SHP77 treated with DMSO at 0.1 percent for 48 hours (cell line): ENCODE measurements around the gene CNTN5.

Source experiments
- DNase-seq: peaks from one replicate; lab custom pipeline; 2025; lab: John Stamatoyannopoulos, UW

CNTN5 gene

DNA sequence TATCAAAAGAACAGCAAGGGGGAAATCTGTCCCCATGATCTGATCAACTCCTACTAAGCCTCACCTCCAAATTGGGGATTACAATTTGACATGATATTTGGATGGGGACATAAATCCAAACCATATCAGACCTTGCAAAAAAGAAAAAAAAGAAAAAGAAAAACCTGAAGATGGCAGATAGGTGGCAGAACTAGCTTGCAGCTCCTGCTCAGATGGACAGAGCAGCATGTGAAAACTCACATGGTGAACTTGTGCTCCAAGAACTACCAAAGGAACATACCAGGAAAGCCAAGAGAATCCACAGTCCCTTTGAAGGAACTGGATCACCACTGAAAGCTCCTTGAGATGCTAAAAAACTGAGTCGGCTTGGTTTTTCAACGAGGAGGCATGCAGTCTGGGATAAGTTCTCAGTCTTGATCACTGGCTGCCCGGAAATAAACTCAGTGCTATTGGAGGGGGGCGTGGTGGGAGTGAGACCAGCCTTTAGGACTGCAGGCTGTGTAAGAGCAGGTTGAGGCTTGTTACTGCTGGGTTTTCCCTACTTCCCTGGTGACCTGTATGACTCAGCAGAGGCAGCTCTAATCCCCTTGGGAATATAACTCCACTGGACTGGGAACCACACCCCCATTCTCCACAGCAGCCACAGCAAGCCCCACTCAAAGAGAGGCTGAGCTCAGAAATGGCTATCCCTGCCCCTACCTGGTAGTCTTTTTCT lies 1308.0 kb downstream of the CNTN5 start:
- peak; percentile 61 for DNase-seq

DNA sequence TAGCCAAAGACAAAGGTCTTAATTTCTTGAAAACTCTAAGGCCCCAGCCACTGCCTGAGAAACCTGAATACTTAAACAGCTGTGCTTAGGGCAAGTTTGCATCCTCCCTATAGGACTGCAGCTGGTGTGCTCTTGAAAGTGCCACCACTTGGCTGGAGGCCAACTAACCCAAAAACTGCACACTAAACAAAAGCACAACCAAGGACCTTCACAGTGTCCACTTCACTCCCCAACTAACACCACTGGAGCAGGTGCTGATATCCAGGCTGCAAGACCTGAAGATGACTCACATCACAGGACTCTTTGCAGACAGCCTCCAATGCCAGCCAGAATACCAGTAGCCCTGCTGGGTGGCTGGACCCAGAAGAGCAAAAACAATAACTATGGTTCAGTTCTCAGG lies 1308.6 kb downstream of the CNTN5 start:
- DNase-seq: peak; percentile 61

DNA sequence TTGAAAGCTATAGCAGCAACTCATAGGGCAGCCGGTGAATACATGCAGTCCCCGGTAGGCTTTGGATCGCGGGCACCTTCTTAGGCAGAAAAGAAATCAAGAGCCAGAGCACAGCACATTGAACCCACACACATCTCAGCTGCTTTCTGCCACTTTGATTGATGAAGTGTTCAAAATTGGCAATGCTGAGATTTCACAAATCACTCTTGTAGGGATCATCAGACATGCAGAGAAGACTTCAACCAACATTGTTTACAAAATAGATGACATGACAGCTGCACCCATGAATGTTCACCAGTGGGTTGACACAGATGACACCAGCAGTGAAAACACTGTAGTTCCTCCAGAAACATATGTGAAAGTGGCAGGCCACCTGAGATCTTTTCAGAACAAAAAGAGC lies 1316.1 kb downstream of the CNTN5 start:
- no peak for DNase-seq

DNA sequence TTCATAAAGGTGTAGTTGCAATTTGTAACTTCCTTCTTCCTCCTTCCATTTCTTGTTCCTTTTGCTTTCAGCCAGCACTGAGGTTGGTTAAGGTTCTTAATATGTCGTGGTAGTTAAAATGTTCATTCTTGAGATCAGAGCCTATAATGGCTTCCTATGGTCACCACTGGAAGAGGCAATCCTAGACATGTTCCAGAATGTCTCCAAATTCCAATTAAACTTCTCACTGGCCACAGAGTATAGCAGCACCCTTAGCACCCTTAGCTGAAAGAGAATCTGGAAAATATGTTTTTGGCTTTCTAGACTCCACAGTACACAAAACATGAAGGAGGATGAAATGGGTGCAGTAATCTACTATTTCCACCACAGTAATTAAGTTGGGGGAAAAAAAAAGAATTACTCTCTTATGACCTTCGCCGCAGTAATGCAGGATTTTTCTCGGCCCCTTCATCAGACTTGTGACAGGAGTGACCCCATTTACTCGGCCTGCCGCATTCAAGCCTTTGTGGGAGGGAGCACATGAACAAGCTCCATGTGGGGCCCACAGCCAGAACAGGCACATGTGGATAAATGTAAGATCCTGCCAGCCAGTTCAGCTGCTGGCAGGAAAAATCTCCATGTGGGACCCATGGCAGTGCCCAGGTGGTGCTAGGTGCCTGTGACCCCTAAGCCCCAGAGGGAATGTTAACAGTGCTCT lies 1317.5 kb downstream of the CNTN5 start:
- no peak for DNase-seq

DNA sequence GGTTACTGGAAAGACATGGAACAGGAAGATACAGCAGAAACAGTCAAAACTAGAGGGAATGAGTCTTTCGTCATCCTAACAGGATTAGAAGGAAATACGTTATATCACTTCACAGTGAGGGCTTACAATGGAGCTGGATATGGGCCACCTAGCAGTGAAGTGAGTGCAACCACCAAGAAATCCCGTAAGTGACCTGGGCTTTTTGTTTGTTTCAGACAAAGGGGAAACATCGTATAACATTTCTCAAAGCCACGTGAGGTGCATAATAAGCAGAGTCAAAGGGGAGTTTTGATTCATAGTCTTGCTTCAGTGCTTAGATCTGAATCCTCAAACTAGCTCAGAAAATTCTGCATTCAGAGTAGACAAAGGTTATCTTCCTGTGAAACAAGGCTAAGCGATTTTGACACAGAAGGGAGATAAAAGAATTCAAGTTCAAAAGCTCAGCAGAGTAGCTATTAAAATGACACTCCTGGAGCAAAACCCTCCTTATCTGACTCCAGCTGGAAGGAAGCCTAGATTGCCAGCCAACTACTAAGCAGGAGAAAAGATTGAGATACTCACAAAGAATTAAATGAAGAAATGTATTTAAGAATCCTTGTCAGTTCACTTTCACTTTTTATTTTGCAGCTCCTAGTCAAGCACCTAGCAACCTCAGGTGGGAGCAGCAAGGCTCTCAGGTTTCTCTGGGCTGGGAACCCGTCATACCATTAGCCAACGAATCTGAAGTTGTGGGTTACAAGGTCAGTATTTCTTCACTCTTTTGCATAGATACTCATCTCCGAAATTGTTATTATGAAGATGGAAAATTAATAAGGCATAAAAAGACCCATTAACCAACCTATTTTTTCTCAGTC lies 1319.9 kb downstream of the CNTN5 start:
- no peak for DNase-seq

DNA sequence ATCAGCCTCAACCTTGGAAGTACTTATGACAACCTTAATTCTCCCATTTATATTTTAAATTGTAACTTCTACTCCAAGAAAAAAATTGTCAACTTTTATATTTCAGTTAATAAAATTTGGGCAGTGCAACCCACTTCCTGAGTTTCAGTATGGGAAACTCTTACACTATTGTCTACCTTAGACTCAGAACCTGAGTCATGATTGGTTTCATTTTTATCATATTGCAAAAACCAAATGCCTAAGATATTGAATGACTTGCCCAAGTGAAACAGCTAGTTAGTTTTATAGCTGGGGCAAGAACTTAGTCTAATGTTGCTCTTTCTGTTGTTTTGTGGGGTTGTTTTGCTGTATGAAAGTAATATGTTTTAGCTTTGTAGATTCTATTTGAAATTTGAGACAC lies 1332.3 kb downstream of the CNTN5 start:
- no peak for DNase-seq

DNA sequence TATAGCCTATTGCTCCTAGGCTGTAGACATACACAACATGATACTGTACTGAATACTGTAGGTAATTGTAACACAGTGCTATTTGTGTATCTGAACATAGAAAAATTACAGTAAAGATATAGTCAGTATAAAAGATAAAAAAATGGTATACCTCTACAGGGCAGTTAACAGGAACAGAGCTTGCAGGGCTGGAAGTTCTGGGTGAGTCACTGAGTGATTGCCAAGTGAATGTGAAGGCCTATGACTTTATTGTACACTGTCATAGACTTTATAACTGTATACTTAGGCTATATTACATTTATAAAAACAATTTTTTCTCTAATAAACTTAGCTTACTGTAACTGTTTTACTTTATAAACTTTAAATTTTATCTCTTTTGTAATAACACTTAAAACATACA lies 1334.0 kb downstream of the CNTN5 start:
- no peak for DNase-seq

DNA sequence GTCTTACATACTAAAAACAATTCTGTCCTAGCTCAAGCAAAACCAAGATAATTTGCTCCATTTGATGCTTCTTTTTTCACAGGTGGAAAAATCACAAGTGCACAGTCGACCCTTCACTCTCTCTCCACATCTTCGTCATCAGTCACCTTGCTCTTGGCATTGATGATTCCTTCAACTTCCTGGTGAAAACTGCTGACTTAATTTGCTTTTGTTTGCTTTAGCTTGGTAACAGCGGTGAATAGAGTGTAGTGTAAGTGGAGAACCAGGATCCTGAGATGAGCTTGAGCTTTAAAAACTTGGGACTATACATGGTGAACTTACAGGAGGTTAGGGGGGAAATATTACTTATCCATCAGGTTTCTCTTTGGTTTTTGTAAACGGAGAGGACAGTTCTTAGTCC lies 1335.3 kb downstream of the CNTN5 start:
- peak; percentile 10 for DNase-seq

DNA sequence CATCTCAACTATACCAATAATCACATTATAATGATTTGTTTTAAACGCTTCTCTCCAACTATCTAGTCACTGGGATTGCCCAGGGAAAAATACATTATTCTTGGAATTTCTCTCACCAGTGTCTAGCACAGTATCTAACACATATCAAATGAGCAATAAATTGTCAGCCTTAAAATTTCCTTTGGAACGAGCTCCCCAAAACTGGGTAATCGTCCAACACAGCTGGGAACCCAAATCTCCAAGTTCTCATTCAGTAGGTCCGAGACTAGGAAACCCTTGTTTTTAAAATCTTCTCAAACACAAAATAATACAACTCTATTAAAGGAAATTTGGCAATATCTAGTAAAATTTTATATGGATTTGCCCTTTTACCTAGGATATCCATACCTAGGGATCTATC lies 1338.5 kb downstream of the CNTN5 start:
- no peak for DNase-seq

DNA sequence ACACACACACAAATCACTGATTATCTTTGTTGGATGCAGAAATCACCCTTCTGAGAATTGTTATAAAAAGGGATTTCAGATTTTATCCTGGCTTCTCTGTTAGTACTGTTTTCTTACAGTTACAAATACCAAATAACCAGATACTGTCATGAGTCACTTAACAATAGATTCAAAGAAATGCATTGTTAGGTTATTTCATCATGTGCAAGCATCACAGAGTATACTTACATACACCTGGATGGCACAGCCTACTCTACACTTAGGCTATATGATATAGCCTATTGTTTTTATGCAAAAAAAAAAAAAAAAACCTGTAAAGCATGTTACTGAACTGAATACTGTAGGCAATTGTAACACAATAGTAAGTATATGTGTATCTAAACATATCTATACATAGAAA lies 1347.1 kb downstream of the CNTN5 start:
- no peak for DNase-seq

DNA sequence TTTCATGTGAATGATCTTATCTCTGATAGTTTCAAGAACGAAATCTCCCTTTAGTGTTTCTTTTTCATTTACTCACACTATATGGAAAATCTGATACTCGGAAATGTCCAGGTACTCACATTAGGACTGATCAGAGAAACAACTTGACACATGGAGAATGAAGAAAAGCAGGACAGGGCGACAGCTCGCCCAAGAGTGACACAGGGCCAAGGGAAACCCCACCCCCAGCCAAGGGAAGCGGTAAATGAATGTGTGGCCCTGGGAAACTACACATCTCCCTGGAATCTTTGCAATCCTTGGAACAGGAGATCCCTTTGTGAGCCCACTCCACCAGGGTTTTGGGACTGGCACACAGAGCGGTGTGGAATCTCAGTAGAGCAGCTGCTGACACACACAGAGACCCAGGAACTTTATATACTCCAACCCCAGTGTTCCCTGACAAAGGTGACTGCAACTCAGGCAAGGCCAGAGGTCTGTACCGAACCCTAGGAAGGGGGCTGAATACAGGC lies 1362.7 kb downstream of the CNTN5 start:
- DNase-seq: no peak

DNA sequence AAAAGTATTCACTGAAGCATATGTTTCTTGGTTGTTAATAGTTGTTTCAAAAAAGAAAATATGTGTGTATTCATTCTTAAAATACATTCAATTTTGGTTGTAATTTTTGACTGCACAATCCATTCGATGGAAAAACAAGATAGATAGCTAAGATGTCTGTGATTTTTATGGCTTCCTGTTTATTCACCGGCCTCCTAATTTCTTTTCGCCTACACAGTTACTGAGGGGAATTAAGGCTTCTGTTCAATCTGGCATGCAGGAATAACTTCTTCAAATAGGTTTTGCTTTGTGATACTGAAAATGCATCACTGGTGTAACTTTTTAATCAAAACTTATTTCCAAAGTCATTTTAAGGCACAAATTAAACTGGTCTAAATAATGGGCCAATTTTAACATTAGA lies 1375.5 kb downstream of the CNTN5 start:
- DNase-seq: no peak

DNA sequence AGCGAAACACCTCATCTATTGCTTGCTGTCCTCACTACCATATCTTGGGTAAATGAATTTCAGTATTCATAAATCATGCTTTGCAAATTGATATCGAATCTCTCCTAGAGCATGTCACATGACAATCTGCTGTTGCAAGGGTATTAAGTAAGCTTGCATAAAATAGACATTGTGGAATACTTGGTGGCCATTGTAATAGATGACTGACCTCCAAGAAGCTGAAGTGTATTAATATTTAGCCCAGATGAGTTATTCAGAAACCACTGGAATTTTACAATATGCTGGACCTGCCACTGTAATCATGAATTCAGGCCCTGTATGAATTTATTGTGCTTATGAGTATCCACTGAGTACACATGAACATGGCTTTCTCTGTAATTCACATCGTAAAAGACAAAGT lies 1376.7 kb downstream of the CNTN5 start:
- DNase-seq: no peak

DNA sequence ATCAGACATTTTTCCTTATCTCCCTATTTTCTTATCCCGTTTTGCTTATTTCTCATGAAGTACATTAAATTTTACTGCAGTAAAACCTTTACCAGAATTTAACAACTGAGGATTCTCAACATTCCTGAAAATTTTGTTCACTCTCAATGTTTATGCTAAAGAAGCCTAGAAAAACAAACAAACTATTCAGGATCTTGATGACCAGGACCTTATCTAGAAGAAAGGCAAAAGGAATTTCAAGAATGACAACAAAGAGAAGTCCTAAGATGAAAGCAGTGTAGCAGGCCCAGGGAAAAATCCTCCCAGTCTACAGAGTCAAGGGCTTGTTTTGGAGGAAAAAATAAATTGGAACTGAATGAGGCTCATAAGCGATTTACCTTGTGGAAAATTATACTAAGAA lies 1383.1 kb downstream of the CNTN5 start:
- no peak for DNase-seq

DNA sequence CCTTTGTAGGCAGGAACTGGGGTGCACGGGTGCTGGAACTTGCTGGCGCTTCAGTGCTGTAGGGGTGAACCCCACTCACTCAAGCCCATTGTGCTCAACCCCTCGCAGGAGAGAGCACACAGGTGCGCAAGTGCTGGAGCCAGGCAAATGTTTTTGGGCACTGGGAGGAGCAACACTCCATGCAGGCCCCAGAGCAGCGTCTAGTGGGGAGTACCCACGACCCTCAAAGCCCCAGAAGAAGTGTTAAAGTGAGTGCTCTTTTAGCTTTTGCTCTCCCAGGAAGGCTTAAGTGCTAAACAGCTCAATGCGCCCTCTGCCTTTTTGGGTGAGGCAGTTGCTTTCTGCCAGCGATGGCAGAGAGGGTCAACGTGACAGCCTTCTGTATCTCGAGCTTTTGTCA lies 1384.2 kb downstream of the CNTN5 start:
- no peak for DNase-seq
